NT2/D1 (cell line): Measurements from ENCODE around the gene NT5M.

ENCODE experiments used
- SUZ12 ChIP-seq: IDR thresholded peaks from 2 replicates; pipeline ENCODE4 v1.6.1; 2011; ENCODE audit not compliant: insufficient read length, insufficient read depth; ENCODE audit errors: extremely low read depth
- YY1 ChIP-seq: IDR thresholded peaks from 2 replicates; pipeline ENCODE4 v1.6.1; 2011; ENCODE audit not compliant: insufficient read length, insufficient read depth
- ZNF274 ChIP-seq: IDR thresholded peaks from 2 replicates; pipeline ENCODE4 v1.6.1; 2011; ENCODE audit warnings: mild to moderate bottlenecking, low read depth, low read length

DNA sequence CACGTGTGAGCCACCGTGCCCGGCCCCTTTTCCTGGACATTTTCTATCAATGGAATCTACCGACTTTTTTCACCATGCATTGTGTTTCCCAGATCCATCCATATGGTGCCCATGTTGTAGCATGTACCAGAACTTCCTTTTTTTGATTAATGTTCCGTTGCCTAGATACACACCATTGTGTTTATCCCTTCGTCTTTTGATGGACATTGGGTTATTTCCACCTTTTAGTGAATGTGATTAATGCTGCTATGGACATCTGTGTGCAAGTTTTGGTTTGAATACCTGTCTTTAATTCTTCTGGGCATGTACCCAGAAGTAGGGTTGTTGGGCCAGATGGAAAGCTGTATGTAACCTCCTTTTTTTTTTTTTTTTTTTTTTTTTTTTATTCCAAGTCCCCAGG is 79.8 kb downstream of the NT5M start:
- TF ChIP-seq YY1 (no peak), SUZ12 (no peak), ZNF274 (no peak)
